Activated B cell treated with CpG ODN at 0.5 μM for 24 hours (primary cell): ENCODE measurements around the gene ROR1. TPM values are rescaled to one million over a fixed set of nuclear protein-coding genes. Genes with fewer than 3 reads are reported as not detected.

Experiments used
- ATAC-seq: fragments of 200-7000 bp; cut with Tn5 transposase; one replicate; pipeline ENCODE4 v1.10.0; 2021; ENCODE audit warnings: low read depth, mild to moderate bottlenecking, moderate library complexity
- CTCF ChIA-PET: fragments of 350-600 bp; sonication (Branson Sonifier 250); formaldehyde crosslinking; loops from one replicate; lab custom pipeline; 2021; ENCODE audit warnings: antibody characterized with exemption; lab: Charles Lee
- POLR2A ChIA-PET: fragments of 350-600 bp; sonication (Branson Sonifier 250); formaldehyde crosslinking; loops from one replicate; lab custom pipeline; 2021; ENCODE audit warnings: antibody characterized with exemption; lab: Charles Lee
- DNase-seq: peaks from one replicate; pipeline ENCODE4 v3.0.0; 2022
- H3K27ac Mint-ChIP-seq: one replicate; pipeline ENCODE4 v1.8.0; 2020; ENCODE audit warnings: mixed read lengths
- H3K27me3 Mint-ChIP-seq: one replicate; pipeline ENCODE4 v1.8.0; 2021; ENCODE audit warnings: mixed read lengths
- H3K36me3 Mint-ChIP-seq: one replicate; pipeline ENCODE4 v1.8.0; 2021; ENCODE audit warnings: low read depth, mixed read lengths
- H3K4me1 Mint-ChIP-seq: one replicate; pipeline ENCODE4 v1.8.0; 2021; ENCODE audit warnings: mixed read lengths
- H3K4me3 Mint-ChIP-seq: one replicate; pipeline ENCODE4 v1.8.0; 2020; ENCODE audit warnings: mild to moderate bottlenecking, mixed read lengths
- H3K9me3 Mint-ChIP-seq: one replicate; pipeline ENCODE4 v1.8.0; 2020; ENCODE audit warnings: mixed read lengths
- CTCF ChIP-seq: fragments of 200-600 bp; IDR thresholded peaks from one replicate; pipeline ENCODE4 v1.8.0; 2022; ENCODE audit warnings: antibody characterized with exemption, mild to moderate bottlenecking
- intact Hi-C: fragments of 100-400 bp; cut with micrococcal nuclease; formaldehyde crosslinking; loops from one replicate; pipeline ENCODE4 v1.15.1; 2024
- total RNA-seq: library from RNA; stranded (reverse); gene quantifications from 2 replicates; pipeline ENCODE4 v1.2.3, GENCODE V29; 2022

Gene ROR1
- total RNA-seq, 1 donor from 2014 or later, result 2.2 TPM

GRCh38 chr1:63891060-63891690, 117.4 kb downstream of the ROR1 start:
- ATAC-seq (peak; percentile 50), DNase-seq (no peak)
- H3K27ac Mint-ChIP-seq, result peak overlapping the region; percentile 25
- TF ChIP-seq CTCF, result no peak
- ChIA-PET CTCF (interaction anchor here (0.7 kb wide), 1 partner anchor 43 kb away, joined by 3 read pairs; no protein-coding TSS in a partner anchor), POLR2A (interaction anchor here (1.1 kb wide), 1 partner anchor 11 kb away, joined by 3 read pairs; no protein-coding TSS in a partner anchor)
- no peaks in the 10 kb centered on the region for H3K36me3 Mint-ChIP-seq
- H3K4me1 Mint-ChIP-seq, result peaks cover 58% of the 10 kb centered on the region
- H3K9me3 Mint-ChIP-seq, result peaks cover 3% of the 10 kb centered on the region
- intact Hi-C loops, result loop anchor here (1.0 to 10.0 kb wide), 5 partner anchors 63 to 1076 kb away; partner anchors contain the start of genes EFCAB7, ITGB3BP, PGM1 and ROR1
- H3K4me3 Mint-ChIP-seq, result peak overlapping the region; percentile 16
- H3K27me3 Mint-ChIP-seq, result peaks cover 7% of the 10 kb centered on the region

- ChIA-PET CTCF (interaction anchor here (1.0 to 1.5 kb wide), 3 partner anchors 22 to 201 kb away, joined by 3 to 6 read pairs (median 6); no protein-coding TSS in a partner anchor), POLR2A (interaction anchor here (0.8 to 2.0 kb wide), 4 partner anchors 16 to 64 kb away, joined by 3 to 8 read pairs (median 3); no protein-coding TSS in a partner anchor)
- H3K27me3 Mint-ChIP-seq, result peaks cover 9% of the 10 kb centered on the region
- peak overlapping the region; percentile 83 for H3K27ac Mint-ChIP-seq
- ATAC-seq, result peak; percentile 89
- peak; percentile 46 for DNase-seq
- peaks cover 4% of the 10 kb centered on the region for H3K9me3 Mint-ChIP-seq
- no peak for TF ChIP-seq CTCF
- H3K4me3 Mint-ChIP-seq, result peak overlapping the region; percentile 59
- H3K4me1 Mint-ChIP-seq, result peaks cover 53% of the 10 kb centered on the region
- intact Hi-C loops, result loop anchor here (5.0 to 10.0 kb wide), 3 partner anchors 301 to 1078 kb away; partner anchors contain the start of genes EFCAB7, ITGB3BP and PGM1
- H3K36me3 Mint-ChIP-seq, result no peaks in the 10 kb centered on the region
Measured at GRCh38 chr1:63892632-63893395, 119.0 kb downstream of the ROR1 start.

- ATAC-seq (no peak), DNase-seq (no peak)
- intact Hi-C loops, result loop anchor here (5.0 to 10.0 kb wide), 3 partner anchors 302 to 1079 kb away; partner anchors contain the start of genes EFCAB7, ITGB3BP and PGM1
Measured at GRCh38 chr1:63893976-63894375, 120.2 kb downstream of the ROR1 start.

GRCh38 chr1:63894627-63895265, 120.9 kb downstream of the ROR1 start:
- ChIA-PET CTCF (no interaction called here), POLR2A (no interaction called here)
- Mint-ChIP-seq H3K27me3 (peaks cover 19% of the 10 kb centered on the region), H3K9me3 (peaks cover 5% of the 10 kb centered on the region), H3K27ac (no peak overlapping the region), H3K4me1 (peaks cover 41% of the 10 kb centered on the region), H3K36me3 (no peaks in the 10 kb centered on the region), H3K4me3 (no peak overlapping the region)
- DNase-seq, result no peak
- no peak for TF ChIP-seq CTCF
- ATAC-seq, result no peak
- intact Hi-C loops, result loop anchor here (5.0 to 10.0 kb wide), 3 partner anchors 302 to 1080 kb away; partner anchors contain the start of genes EFCAB7, ITGB3BP and PGM1

More at GRCh38 chr1:63893976-63894375, 120.2 kb downstream of the ROR1 start:
- H3K4me1 Mint-ChIP-seq, result peaks cover 47% of the 10 kb centered on the region
- POLR2A ChIA-PET, result no interaction called here
- H3K4me3 Mint-ChIP-seq, result no peak overlapping the region
- peaks cover 14% of the 10 kb centered on the region for H3K27me3 Mint-ChIP-seq
- no peak for TF ChIP-seq CTCF
- no peaks in the 10 kb centered on the region for H3K36me3 Mint-ChIP-seq
- H3K27ac Mint-ChIP-seq, result no peak overlapping the region
- CTCF ChIA-PET, result no interaction called here
- peaks cover 5% of the 10 kb centered on the region for H3K9me3 Mint-ChIP-seq
